ENCODE results near the gene CASTOR1. TPM values are rescaled to one million over a fixed set of nuclear protein-coding genes. Genes with fewer than 3 reads are reported as not detected.

Gene CASTOR1
- polyA plus RNA-seq, 1 donor, result 8.3 TPM

DNA sequence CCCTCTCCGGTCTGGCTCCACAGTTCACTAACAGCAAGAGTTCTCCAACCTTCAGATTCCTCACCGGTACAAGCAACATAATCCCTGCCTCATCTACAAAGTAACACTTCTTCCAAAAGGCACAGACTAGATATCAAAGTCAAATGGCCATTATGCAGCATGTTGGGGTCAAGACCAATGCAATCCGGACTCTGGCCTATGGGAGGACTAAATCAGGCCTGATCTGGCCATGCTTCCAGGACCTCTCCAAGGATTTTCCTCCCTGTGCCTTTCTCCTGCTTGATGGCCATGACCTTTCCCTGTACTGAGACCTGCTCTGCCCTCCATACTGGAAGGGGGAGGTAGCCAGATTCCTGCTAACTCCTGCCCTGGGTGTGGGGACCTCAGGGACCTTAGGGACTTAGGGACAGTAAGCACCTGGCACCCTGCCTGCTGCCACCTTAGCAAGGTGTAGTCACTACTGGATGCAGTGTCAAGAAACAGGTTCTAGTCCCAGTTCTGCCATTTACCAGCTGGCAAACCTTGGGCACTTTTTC lies 30.8 kb upstream of the CASTOR1 start:
- DNase-seq, result no peak

- no peak for DNase-seq
Observed at GRCh38 chr22:30318799-30319419, 29.6 kb upstream of the CASTOR1 start.

DNA sequence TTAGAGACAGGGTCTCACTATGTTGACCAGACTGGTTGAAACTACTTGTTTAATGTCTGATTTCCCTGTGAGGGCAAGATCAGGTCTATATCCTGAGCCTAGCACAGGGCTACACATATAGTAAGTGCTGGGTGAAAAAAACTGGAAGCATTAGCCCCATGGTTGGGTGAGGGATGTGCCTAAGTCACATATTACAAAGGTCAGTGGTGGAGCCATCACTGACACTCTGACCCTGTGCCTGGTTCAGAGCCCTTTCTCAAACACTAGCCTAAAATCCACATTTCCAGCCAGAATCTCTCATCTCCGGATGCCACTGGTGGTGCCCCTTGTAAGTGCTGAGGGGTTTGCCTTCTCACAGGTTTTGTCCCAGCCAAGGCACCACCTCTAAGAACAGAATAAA lies 28.5 kb upstream of the CASTOR1 start:
- DNase-seq, result no peak

GRCh38 chr22:30315962-30316576 lies 26.8 kb upstream of the CASTOR1 start:
- no peak for DNase-seq

DNA sequence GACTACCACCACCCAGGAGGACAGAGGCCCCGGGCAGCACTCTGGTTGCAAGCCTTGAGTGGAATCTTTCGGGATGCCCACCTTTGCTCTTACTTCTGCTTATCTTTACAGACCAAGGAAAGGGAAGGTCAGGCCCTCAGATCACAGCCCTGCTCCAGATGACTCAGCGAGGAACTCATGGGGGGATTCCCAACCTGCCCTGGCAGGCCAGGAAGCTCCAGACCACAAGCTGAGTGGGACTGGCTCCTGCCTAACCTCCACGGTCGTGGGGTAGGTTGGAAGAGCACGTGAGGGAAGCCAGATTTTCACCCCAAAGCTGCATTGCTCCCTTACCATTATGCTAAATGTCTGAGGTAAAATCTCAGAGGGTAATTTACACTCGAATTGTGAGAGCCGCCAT lies 25.6 kb upstream of the CASTOR1 start:
- no peak for DNase-seq

GRCh38 chr22:30313527-30314363 lies 24.4 kb upstream of the CASTOR1 start:
- no peak for DNase-seq

DNA sequence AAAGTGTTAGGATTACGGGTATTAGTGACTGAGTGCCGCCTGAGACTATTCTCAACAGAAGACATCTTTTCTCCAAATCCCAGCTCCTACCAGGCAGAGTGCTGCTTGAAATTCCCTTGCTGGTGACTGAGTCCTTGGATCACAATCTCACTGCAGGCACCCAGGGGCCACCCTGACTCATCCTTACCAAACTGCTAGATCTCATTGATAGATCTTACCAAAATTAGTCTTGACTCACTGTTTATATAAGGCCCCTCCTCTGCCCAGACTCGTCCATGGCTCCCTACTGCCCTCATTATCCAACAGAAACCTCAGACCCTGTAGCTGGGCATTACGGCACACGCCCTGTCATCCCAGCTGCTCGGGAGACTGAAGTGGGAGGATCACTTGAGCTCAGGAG lies 22.7 kb upstream of the CASTOR1 start:
- DNase-seq, result no peak

GRCh38 chr22:30310881-30311771 lies 21.8 kb upstream of the CASTOR1 start:
- no peak for DNase-seq

GRCh38 chr22:30309951-30310741 lies 20.8 kb upstream of the CASTOR1 start:
- DNase-seq, result no peak

GRCh38 chr22:30308518-30309230 lies 19.4 kb upstream of the CASTOR1 start:
- DNase-seq, result no peak

DNA sequence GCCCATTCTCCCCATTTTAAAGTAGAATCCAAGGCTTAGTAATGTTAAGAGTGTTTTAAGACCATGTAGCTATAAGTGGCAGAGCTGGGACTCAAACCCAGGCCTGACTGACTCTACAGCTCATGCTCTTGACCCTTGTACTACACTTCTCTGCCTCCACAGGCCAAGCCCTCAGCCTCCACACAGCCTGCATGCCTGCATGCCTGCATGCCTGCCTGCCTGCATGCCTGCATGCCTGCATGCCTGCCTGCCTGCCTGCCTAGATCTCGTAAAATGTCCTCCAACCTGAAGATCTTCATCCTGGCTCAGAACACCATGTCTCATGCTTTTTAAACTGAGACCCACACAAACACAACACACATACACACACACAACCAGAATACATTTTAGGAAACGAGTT lies 18.8 kb upstream of the CASTOR1 start:
- DNase-seq, result no peak

DNA sequence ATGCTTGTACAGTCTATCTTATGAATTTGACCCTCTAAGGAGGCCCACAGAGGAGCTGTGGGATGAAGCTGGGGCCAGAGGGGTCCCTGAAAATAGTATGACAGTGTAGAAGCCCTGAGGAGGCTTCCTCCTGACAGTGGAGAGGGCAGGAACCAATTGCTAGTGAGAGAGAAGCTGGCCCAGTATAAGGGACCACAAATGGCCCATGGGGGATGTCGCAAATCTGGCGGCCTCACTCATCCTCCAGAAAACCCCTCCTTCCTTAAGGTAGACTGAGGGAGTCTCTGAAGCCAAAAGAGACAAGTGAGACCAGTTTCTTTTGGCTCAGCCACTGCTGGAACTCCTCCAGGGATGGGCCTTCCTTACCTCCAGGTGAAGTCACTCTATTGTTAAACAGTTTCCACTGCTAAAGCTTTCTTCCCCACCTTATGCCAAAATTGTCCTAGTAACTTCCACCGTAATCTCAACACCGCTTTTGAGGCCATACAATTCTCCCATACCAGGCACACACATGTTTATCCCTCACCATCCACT lies 17.8 kb upstream of the CASTOR1 start:
- no peak for DNase-seq

DNA sequence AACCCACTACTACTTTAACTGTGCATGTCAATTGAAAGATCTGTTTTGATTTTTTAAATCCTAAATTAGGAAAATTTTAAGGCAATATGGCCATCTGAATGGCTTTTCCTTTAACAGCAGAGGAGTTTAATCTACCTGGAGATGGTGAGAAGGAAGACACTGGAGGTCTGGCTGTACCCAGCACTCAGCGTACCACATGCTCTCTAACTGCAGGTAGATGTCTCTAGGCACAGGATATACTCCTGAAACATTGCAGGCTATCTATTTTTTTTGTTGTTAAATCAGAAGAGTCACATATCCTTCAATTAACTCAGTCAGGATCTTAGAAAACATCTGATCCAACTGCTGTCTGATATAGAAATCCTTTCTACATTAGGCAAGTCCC lies 17.3 kb upstream of the CASTOR1 start:
- no peak for DNase-seq

- DNase-seq, result no peak
Observed at GRCh38 chr22:30305906-30306626, 16.8 kb upstream of the CASTOR1 start.

- no peak for DNase-seq
Observed at GRCh38 chr22:30305519-30305905, 16.2 kb upstream of the CASTOR1 start.

DNA sequence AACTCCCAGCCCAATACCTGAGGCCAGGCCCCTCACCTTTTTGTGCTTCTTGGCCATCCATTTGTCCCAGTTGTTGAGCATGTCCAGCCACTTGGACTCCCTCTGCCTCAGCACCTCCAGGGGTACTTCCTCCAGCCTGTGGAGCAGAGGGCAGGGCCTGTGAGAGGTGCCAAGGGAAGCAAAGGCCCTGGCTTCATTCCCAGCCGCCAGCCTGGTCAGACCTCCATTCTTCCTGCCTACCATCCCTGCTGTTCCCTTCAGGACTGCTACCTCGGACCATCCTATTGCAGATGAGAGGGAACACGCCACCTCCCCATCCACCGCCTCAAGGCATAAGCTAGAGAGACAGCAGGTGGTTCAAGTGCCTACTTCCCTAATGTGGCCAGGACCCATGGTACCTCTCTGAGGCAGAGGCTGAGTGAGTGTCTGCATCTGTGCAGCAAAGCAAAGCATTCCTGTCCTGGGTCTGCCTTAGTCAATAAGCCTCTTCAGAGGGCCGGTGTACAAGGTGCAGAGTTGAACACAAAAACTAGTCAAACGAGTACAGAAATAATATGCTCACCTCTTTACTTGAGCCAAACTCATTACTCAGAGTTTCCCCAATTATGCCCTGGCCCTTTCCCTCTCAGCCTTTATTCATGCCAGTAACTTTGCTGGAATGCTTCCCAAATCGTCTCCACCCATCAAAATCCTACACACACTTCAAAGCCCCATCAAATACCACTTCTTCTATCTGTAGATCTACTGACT lies 15.4 kb upstream of the CASTOR1 start:
- DNase-seq, result no peak

DNA sequence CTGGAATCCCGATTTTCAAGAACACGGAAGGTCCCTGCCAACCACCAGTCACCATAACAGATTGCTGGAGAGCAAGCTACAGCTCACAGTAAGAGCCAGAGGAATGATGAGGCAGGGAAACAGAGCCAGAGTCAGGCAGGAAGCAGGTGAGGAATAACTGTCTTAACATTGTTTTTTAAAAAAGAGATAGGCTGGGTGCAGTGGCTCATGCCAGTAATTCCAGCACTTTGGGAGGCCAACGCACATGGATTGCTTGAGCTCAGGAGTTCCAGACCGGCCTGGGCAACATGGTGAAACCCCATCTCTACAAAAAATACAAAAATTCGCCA lies 13.5 kb upstream of the CASTOR1 start:
- DNase-seq, result no peak

DNA sequence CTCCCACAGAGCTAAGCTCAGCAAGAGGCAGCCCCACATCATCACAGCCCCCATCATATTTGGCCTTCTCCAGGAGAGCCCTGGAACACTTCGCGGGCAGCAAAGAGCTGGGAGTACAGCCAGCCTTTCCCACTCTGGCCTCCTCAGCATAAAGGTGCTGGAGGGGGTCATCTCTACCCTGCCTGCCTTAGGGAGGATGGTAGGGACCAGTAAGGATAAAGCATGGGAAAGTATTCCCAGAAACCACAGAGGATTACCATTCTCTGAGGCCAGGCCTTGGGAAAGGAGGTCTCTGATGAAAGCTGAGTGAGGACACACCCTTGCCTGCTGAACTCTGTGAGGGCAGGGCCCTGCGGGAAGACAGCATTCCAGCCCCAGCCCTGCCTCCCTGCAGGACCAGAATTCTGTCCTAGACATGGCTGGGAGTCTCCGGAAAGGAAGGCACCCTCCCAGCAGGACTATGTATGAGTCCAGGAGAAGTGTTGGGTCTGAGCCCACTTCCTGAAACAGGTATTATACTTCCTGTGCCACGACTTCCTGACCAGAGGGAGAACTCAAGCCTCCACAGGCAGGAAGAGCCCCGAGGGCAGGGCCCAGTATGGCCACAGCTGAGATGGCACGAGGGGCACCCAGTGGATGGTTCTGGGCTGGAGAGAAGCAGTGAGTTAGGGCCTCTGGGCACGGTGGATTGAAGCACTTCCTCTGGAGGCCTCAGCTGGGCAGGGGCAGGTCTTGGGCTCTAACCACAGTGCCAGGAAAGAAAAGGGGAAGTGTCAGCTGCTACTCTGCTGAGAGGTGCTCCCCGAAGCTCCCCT lies 12.9 kb upstream of the CASTOR1 start:
- no peak for DNase-seq

All from left kidney (tissue), 2 donors.